HG02571 (cell line): Measurements from ENCODE around the gene AKR1C4.
"Not testable (repeated sequence)": the region's sequence is repeated elsewhere in the genome, so short reads cannot be mapped to it uniquely, and the experiment has no call there.

ENCODE experiments used
- ATAC-seq: cut with Tn5 transposase; IDR thresholded peaks from one replicate; pipeline ENCODE4 v1.9.1; 2021; ENCODE audit warnings: mild to moderate bottlenecking, moderate library complexity; ENCODE audit not compliant: unreplicated experiment

The AKR1C4 gene

GRCh38 chr10:5199398-5199797 lies 2.8 kb downstream of the AKR1C4 start:
- no peak for ATAC-seq

- ATAC-seq, result no peak
Measured at GRCh38 chr10:5206799-5207198, 10.2 kb downstream of the AKR1C4 start.

GRCh38 chr10:5209776-5210175 lies 13.1 kb downstream of the AKR1C4 start:
- ATAC-seq, result not testable (repeated sequence)

- not testable (repeated sequence) for ATAC-seq
Measured at GRCh38 chr10:5210261-5210660, 13.6 kb downstream of the AKR1C4 start.

GRCh38 chr10:5211696-5212536 lies 15.3 kb downstream of the AKR1C4 start:
- ATAC-seq, result no peak

GRCh38 chr10:5216801-5217200 lies 20.2 kb downstream of the AKR1C4 start:
- ATAC-seq, result no peak

- no peak for ATAC-seq
Measured at GRCh38 chr10:5219262-5219661, 22.6 kb downstream of the AKR1C4 start.

- not testable (repeated sequence) for ATAC-seq
Measured at GRCh38 chr10:5222942-5223341, 26.3 kb downstream of the AKR1C4 start.

GRCh38 chr10:5229019-5229418 lies 32.4 kb downstream of the AKR1C4 start:
- ATAC-seq, result no peak

GRCh38 chr10:5233324-5233723 lies 36.7 kb downstream of the AKR1C4 start:
- ATAC-seq, result no peak

- no peak for ATAC-seq
Measured at GRCh38 chr10:5234106-5234860, 37.6 kb downstream of the AKR1C4 start.

GRCh38 chr10:5237541-5237940 lies 40.9 kb downstream of the AKR1C4 start:
- ATAC-seq, result not testable (repeated sequence)

GRCh38 chr10:5242585-5242984 lies 45.9 kb downstream of the AKR1C4 start:
- ATAC-seq, result no peak

- no peak for ATAC-seq
Measured at GRCh38 chr10:5243521-5243987, 46.9 kb downstream of the AKR1C4 start.

GRCh38 chr10:5252177-5253037 lies 55.8 kb downstream of the AKR1C4 start:
- no peak for ATAC-seq

- ATAC-seq, result no peak
Measured at GRCh38 chr10:5254488-5254887, 57.9 kb downstream of the AKR1C4 start.

GRCh38 chr10:5257768-5258167 lies 61.1 kb downstream of the AKR1C4 start:
- ATAC-seq, result not testable (repeated sequence)

GRCh38 chr10:5259132-5259951 lies 62.7 kb downstream of the AKR1C4 start:
- ATAC-seq, result no peak

GRCh38 chr10:5259952-5260578 lies 63.4 kb downstream of the AKR1C4 start:
- no peak for ATAC-seq

- no peak for ATAC-seq
Measured at GRCh38 chr10:5260828-5261227, 64.2 kb downstream of the AKR1C4 start.
